Loucy (cell line): ENCODE measurements around the gene ATP1A1.

Experiments
- H2AFZ ChIP-seq: fragments of 200-600 bp; sonication (generic); 2 replicates; pipeline ENCODE4 v1.6.0; 2016; ENCODE audit warnings: antibody characterized with exemption, mild to moderate bottlenecking, low read length, moderate library complexity
- H3F3A ChIP-seq: fragments of 200-600 bp; 2 replicates; pipeline ENCODE4 v1.6.0; 2016; ENCODE audit warnings: antibody characterized with exemption, low read depth, mild to moderate bottlenecking
- H3K27me3 ChIP-seq: fragments of 200-600 bp; sonication (generic); 2 replicates; pipeline ENCODE4 v1.6.1; 2014; ENCODE audit warnings: low read length, mild to moderate bottlenecking; ENCODE audit not compliant: insufficient read depth, poor library complexity, severe bottlenecking
- H3K36me3 ChIP-seq: fragments of 200-600 bp; sonication (generic); 2 replicates; pipeline ENCODE4 v1.6.1; 2016; ENCODE audit warnings: low read length; ENCODE audit not compliant: insufficient read depth
- H3K4me1 ChIP-seq: fragments of 200-600 bp; sonication (generic); 2 replicates; pipeline ENCODE4 v1.5.1; 2014; ENCODE audit warnings: low read length, mild to moderate bottlenecking; ENCODE audit not compliant: insufficient read depth, poor library complexity, severe bottlenecking
- H3K4me2 ChIP-seq: fragments of 200-600 bp; sonication (generic); 2 replicates; pipeline ENCODE4 v1.6.0; 2014; ENCODE audit warnings: antibody characterized with exemption, low read length, low read depth, mild to moderate bottlenecking; ENCODE audit not compliant: poor library complexity, severe bottlenecking
- H3K4me3 ChIP-seq: fragments of 200-600 bp; sonication (generic); 2 replicates; pipeline ENCODE4 v1.5.1; 2014; ENCODE audit warnings: low read length, mild to moderate bottlenecking, mixed read lengths; ENCODE audit not compliant: poor library complexity, severe bottlenecking
- H3K79me2 ChIP-seq: fragments of 200-600 bp; sonication (generic); 2 replicates; pipeline ENCODE4 v1.6.1; 2014; ENCODE audit warnings: low read length; ENCODE audit not compliant: insufficient read depth
- H3K9ac ChIP-seq: fragments of 200-600 bp; sonication (generic); 2 replicates; pipeline ENCODE4 v1.6.0; 2014; ENCODE audit warnings: mild to moderate bottlenecking, low read depth, low read length, moderate library complexity; ENCODE audit not compliant: poor library complexity, severe bottlenecking
- H3K9me2 ChIP-seq: fragments of 200-600 bp; sonication (generic); replicated peaks from 2 replicates; pipeline ENCODE4 v1.6.1; 2016; ENCODE audit warnings: low read depth, low read length, mixed read lengths
- H3K9me3 ChIP-seq: fragments of 200-600 bp; sonication (generic); 2 replicates; pipeline ENCODE4 v1.6.1; 2014; ENCODE audit warnings: mild to moderate bottlenecking, antibody characterized with exemption, low read length, low read depth; ENCODE audit not compliant: insufficient read depth
- H4K20me1 ChIP-seq: fragments of 200-600 bp; sonication (generic); 2 replicates; pipeline ENCODE4 v1.6.0; 2014; ENCODE audit warnings: antibody characterized with exemption, low read length, mild to moderate bottlenecking; ENCODE audit not compliant: insufficient read depth, poor library complexity, severe bottlenecking
- EZH2phosphoT487 ChIP-seq: fragments of 200-600 bp; IDR thresholded peaks from 2 replicates; pipeline ENCODE4 v1.6.1; 2018; ENCODE audit warnings: antibody characterized with exemption, mild to moderate bottlenecking, moderate library complexity, borderline replicate concordance
- TF ChIP-seq, protein P1 (sequence below): fragments of 200-600 bp; sonication (generic); conservative IDR thresholded peaks from 2 replicates; pipeline ENCODE4 v1.5.1; 2014; ENCODE audit warnings: mild to moderate bottlenecking, antibody characterized with exemption, low read length

Gene ATP1A1

DNA sequence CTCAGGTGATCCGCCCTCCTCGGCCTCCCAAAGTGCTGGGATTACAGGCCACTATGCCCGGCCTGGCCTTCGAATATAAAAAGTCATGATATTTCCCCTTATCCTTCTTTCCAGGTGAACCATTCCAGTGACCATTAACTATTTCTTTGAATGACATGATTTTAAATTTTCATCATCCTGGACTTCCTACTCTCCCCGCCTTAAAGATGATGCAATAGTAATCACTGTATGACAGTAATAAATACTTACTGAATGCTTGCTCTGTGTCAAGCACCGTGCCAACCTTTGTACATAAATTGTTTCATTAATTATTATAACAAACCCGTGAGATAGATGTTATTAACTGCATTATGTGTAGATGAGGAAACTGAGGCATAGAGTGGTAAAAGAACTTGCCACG lies 19.9 kb upstream of the ATP1A1 start:
- Histone ChIP-seq H4K20me1 (no peaks in the 10 kb centered on the region), H3K9ac (no peak overlapping the region), H3F3A (no peaks in the 10 kb centered on the region), H3K9me2 (no peaks in the 10 kb centered on the region), H3K4me1 (no peaks in the 10 kb centered on the region), H3K79me2 (no peaks in the 10 kb centered on the region), H3K36me3 (no peaks in the 10 kb centered on the region), H3K27me3 (no peaks in the 10 kb centered on the region), H3K4me3 (no peak overlapping the region), H3K9me3 (no peaks in the 10 kb centered on the region), H2AFZ (no peak overlapping the region), H3K4me2 (no peak overlapping the region)
- TF ChIP-seq, protein P1, sequence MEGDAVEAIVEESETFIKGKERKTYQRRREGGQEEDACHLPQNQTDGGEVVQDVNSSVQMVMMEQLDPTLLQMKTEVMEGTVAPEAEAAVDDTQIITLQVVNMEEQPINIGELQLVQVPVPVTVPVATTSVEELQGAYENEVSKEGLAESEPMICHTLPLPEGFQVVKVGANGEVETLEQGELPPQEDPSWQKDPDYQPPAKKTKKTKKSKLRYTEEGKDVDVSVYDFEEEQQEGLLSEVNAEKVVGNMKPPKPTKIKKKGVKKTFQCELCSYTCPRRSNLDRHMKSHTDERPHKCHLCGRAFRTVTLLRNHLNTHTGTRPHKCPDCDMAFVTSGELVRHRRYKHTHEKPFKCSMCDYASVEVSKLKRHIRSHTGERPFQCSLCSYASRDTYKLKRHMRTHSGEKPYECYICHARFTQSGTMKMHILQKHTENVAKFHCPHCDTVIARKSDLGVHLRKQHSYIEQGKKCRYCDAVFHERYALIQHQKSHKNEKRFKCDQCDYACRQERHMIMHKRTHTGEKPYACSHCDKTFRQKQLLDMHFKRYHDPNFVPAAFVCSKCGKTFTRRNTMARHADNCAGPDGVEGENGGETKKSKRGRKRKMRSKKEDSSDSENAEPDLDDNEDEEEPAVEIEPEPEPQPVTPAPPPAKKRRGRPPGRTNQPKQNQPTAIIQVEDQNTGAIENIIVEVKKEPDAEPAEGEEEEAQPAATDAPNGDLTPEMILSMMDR = no peak
- TF ChIP-seq EZH2phosphoT487 = no peak

DNA sequence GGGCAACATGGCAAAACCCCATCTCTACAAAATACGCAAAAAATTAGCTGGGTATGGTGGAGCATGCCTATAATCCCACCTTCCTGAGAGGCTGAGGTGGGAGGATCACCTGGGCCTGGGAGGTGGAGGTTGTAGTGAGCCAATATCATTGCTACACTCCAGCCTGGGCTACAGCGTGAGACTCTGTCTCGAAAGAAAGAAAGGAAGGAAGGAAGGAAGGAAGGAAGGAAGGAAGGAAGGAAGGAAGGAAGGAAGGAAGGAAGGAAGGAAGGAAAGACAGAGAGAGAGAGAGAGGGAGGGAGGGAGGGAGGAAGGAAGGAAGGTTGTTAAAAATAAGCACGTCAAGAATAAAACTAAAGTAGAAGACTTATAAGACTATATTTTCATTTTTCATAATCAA lies 17.0 kb upstream of the ATP1A1 start:
- no peaks in the 10 kb centered on the region for H3K79me2 ChIP-seq
- no peaks in the 10 kb centered on the region for H3K9me2 ChIP-seq
- H3K27me3 ChIP-seq = no peaks in the 10 kb centered on the region
- no peak overlapping the region for H2AFZ ChIP-seq
- no peak overlapping the region for H3K4me3 ChIP-seq
- no peaks in the 10 kb centered on the region for H3F3A ChIP-seq
- H3K4me2 ChIP-seq = no peak overlapping the region
- TF ChIP-seq, protein P1 = no peak
- no peak for TF ChIP-seq EZH2phosphoT487
- no peaks in the 10 kb centered on the region for H3K9me3 ChIP-seq
- H3K4me1 ChIP-seq = no peaks in the 10 kb centered on the region
- H4K20me1 ChIP-seq = no peaks in the 10 kb centered on the region
- no peaks in the 10 kb centered on the region for H3K36me3 ChIP-seq
- H3K9ac ChIP-seq = no peak overlapping the region

DNA sequence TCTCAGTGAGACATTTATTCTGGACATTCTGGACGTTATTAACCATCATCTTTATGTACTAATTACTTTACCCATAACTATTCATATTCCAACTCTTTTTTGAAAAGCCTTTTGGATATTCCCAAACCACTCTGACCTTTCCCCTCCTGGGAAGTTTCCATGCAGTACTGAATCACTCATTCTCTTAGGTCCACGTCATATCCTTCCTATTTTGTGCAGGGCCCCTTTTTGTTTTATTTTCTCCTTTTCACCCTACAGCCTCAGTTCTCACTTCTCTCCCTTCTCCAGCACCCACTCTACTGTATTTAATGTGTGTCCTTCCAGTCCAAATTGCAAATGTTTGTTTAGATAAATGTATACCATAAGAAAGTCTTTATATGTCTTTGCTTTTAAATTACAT lies 16.4 kb upstream of the ATP1A1 start:
- no peak overlapping the region for H3K4me3 ChIP-seq
- H3K9me2 ChIP-seq = no peaks in the 10 kb centered on the region
- H3K4me2 ChIP-seq = no peak overlapping the region
- no peaks in the 10 kb centered on the region for H3K27me3 ChIP-seq
- no peaks in the 10 kb centered on the region for H3K36me3 ChIP-seq
- H2AFZ ChIP-seq = no peak overlapping the region
- no peak overlapping the region for H3K9ac ChIP-seq
- H3F3A ChIP-seq = no peaks in the 10 kb centered on the region
- no peaks in the 10 kb centered on the region for H3K4me1 ChIP-seq
- no peak for TF ChIP-seq EZH2phosphoT487
- TF ChIP-seq, protein P1 = no peak
- H4K20me1 ChIP-seq = no peaks in the 10 kb centered on the region
- H3K79me2 ChIP-seq = no peaks in the 10 kb centered on the region
- H3K9me3 ChIP-seq = no peaks in the 10 kb centered on the region
